ENCODE measurements around the gene LECT2. TPM values are rescaled to one million over a fixed set of nuclear protein-coding genes. Genes with fewer than 3 reads are reported as not detected.

LECT2 gene
- total and polyA plus RNA-seq, 10 of the 15 experiments (the other 5 are each of a cell fraction or from before 2014, with no cell fraction given), result not detected

- H3K79me2 ChIP-seq (ENCODE audit: control insufficient read depth, insufficient read depth, low read length), result no peaks in the 10 kb centered on the region
- ATAC-seq, result no peak
- no peak overlapping the region for H2AFZ ChIP-seq (ENCODE audit: control insufficient read depth, low read depth, low read length)
- WGBS (ENCODE audit: insufficient coverage, insufficient replicate concordance, low lambda C conversion rate, missing lambda C conversion rate), result 36% methylated on average over 57 of the region's 99 CpGs
- no peaks in the 10 kb centered on the region for H3K9me3 ChIP-seq (replicated peaks; ENCODE audit: control insufficient read depth, insufficient read depth, low read length)
- ChIA-PET POLR2A (no interaction called here), CTCF (no interaction called here), RAD21 (ENCODE audit: unreplicated experiment) (no interaction called here), SMC1A (ENCODE audit: uncharacterized antibody, unreplicated experiment) (no interaction called here)
- TF ChIP-seq IKZF1 (conservative IDR thresholded peaks at IDR 0.05) (no peak), HCFC1 (IDR thresholded peaks at IDR 0.05; ENCODE audit: low read length) (no peak), SUPT20H (IDR thresholded peaks at IDR 0.05; ENCODE audit: borderline replicate concordance, control insufficient read depth, low read depth, low read length) (no peak), CBX5 (IDR thresholded peaks at IDR 0.05; ENCODE audit: low read depth) (no peak), RAD21 (IDR thresholded peaks at IDR 0.05; ENCODE audit: insufficient read depth, low read depth, low read length) (no peak), BCL3 (IDR thresholded peaks at IDR 0.05; ENCODE audit: borderline replicate concordance, insufficient read depth, low read depth, low read length, poor library complexity, severe bottlenecking) (no peak), DPF2 (IDR thresholded peaks at IDR 0.05) (no peak), CHD4 (IDR thresholded peaks at IDR 0.05) (no peak), MYB (IDR thresholded peaks at IDR 0.05; ENCODE audit: borderline replicate concordance, low read depth, low read length) (no peak), NBN (IDR thresholded peaks at IDR 0.05) (no peak), SMC3 (IDR thresholded peaks at IDR 0.05; ENCODE audit: borderline replicate concordance, low read length) (no peak), FOXM1 (IDR thresholded peaks at IDR 0.05; ENCODE audit: low read depth, low read length) (no peak), HDAC6 (IDR thresholded peaks at IDR 0.05; ENCODE audit: unreplicated experiment) (no peak), NFIC (IDR thresholded peaks at IDR 0.05; ENCODE audit: low read depth, low read length) (no peak), CEBPB (IDR thresholded peaks at IDR 0.05; ENCODE audit: borderline replicate concordance in 1 of 2, low read depth in 2 of 2, low read length in 2 of 2) (no peak), NRF1 (conservative IDR thresholded peaks at IDR 0.05; ENCODE audit: low read depth, low read length) (no peak), SKIL (IDR thresholded peaks at IDR 0.05; ENCODE audit: low read depth, poor library complexity, severe bottlenecking) (no peak), IKZF2 (IDR thresholded peaks at IDR 0.05) (no peak)
- TF ChIP-seq, protein P1, sequence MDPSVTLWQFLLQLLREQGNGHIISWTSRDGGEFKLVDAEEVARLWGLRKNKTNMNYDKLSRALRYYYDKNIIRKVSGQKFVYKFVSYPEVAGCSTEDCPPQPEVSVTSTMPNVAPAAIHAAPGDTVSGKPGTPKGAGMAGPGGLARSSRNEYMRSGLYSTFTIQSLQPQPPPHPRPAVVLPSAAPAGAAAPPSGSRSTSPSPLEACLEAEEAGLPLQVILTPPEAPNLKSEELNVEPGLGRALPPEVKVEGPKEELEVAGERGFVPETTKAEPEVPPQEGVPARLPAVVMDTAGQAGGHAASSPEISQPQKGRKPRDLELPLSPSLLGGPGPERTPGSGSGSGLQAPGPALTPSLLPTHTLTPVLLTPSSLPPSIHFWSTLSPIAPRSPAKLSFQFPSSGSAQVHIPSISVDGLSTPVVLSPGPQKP (IDR thresholded peaks at IDR 0.05; ENCODE audit: low read depth, low read length), result no peak
- H3K36me3 ChIP-seq (ENCODE audit: control insufficient read depth in 2 of 2, insufficient read depth in 2 of 2, low read length in 1 of 2), result no peaks in the 10 kb centered on the region
- no peak overlapping the region for H3K4me2 ChIP-seq (ENCODE audit: control insufficient read depth, insufficient read depth)
- peaks cover 2 to 3% of the 10 kb centered on the region in 2 experiments; a peak in 2 of 4 replicates for H3K27me3 ChIP-seq (replicated peaks in 1 of 2; ENCODE audit: control insufficient read depth in 2 of 2, insufficient read depth in 2 of 2, low read length in 1 of 2)
- H3K4me3 ChIP-seq, result no peak overlapping the region
- in situ Hi-C loops (cut with MboI), result no loop called here
- BruUV-seq (replicated peaks), result no TSS peak
- intact Hi-C loops (cut with micrococcal nuclease; ENCODE audit: unreplicated experiment), result no loop called here
- FAIRE-seq, result no peak
- H3K4me1 ChIP-seq (ENCODE audit: control insufficient read depth, insufficient read depth, low read length), result no peaks in the 10 kb centered on the region
- H4K20me1 ChIP-seq (ENCODE audit: control insufficient read depth, insufficient read depth), result no peaks in the 10 kb centered on the region
- no peak overlapping the region for H3K9ac ChIP-seq (ENCODE audit: control insufficient read depth, insufficient read depth, low read length)
- no peak overlapping the region for H3K27ac ChIP-seq (ENCODE audit: control insufficient read depth, insufficient read depth)
- no peak for DNase-seq (ENCODE audit: low read depth, low spot score)
These were observed 24.5 kb downstream of the LECT2 start for GRCh38 chr5:135930029-135930948.
